BJ (cell line): ENCODE data around the gene GPRIN3. TPM values are rescaled to one million over a fixed set of nuclear protein-coding genes. Genes with fewer than 3 reads are reported as not detected.

Experiments
- CTCF ChIA-PET: fragments of 350-600 bp; formaldehyde crosslinking; extraction: SDS; loops from one replicate; lab custom pipeline; 2021; ENCODE audit warnings: antibody characterized with exemption, inconsistent platforms; lab: Yijun Ruan, JAX
- POLR2A ChIA-PET: fragments of 300-600 bp; sonication (Branson Sonifier 250); formaldehyde crosslinking; extraction: SDS; loops from one replicate; lab custom pipeline; 2021; ENCODE audit warnings: antibody characterized with exemption; lab: Charles Lee
- DNase-seq: peaks from one replicate; pipeline ENCODE4 v3.0.0-alpha.2; 2011; ENCODE audit warnings: low read depth
- H3K27me3 ChIP-seq: 2 replicates; pipeline ENCODE4 v1.6.0; 2011; ENCODE audit warnings: low read length; ENCODE audit not compliant: control insufficient read depth, insufficient read depth
- H3K36me3 ChIP-seq: 2 replicates; pipeline ENCODE4 v1.5.1; 2011; ENCODE audit warnings: low read length; ENCODE audit not compliant: control insufficient read depth, insufficient read depth
- H3K4me3 ChIP-seq: 2 replicates; pipeline ENCODE4 v1.5.1; 2011; ENCODE audit warnings: low read depth, mild to moderate bottlenecking, control low read depth, low read length
- CTCF ChIP-seq: IDR thresholded peaks from 2 replicates; pipeline ENCODE4 v1.5.1; 2011; ENCODE audit warnings: low read depth, mild to moderate bottlenecking, control low read depth, inconsistent platforms, low read length, moderate library complexity; ENCODE audit not compliant: insufficient read depth
- polyA plus RNA-seq: library from polyadenylated mRNA; depleted of rRNA; stranded (reverse); fragments of >200 nt; gene quantifications from 2 replicates; pipeline ENCODE4 v1.2.3, GENCODE V29; 2011

The GPRIN3 gene
- polyA plus RNA-seq, 1 experiment = not detected

GRCh38 chr4:89303177-89303576 is 4.4 kb downstream of the GPRIN3 start:
- H3K4me3 ChIP-seq = no peak overlapping the region
- H3K27me3 ChIP-seq = peaks cover 11% of the 10 kb centered on the region
- CTCF ChIA-PET = no interaction called here
- TF ChIP-seq CTCF = no peak
- no peak for DNase-seq
- POLR2A ChIA-PET = no interaction called here
- no peaks in the 10 kb centered on the region for H3K36me3 ChIP-seq

- Histone ChIP-seq H3K4me3 (no peak overlapping the region), H3K27me3 (peaks cover 5% of the 10 kb centered on the region; the same call in 1 of the 2 replicates), H3K36me3 (no peaks in the 10 kb centered on the region)
- no peak for TF ChIP-seq CTCF
- CTCF ChIA-PET = interaction anchor here (0.7 kb wide), 1 partner anchor 136 kb away, joined by 4 read pairs; no protein-coding TSS in a partner anchor
- POLR2A ChIA-PET = no interaction called here
- no peak for DNase-seq
Observed at GRCh38 chr4:89301902-89302301, 5.7 kb downstream of the GPRIN3 start.

GRCh38 chr4:89301003-89301402 is 6.6 kb downstream of the GPRIN3 start:
- Histone ChIP-seq H3K27me3 (0 out of 2 replicates have a peak, but pooled peaks cover 2% of the 10 kb centered on the region), H3K36me3 (no peaks in the 10 kb centered on the region), H3K4me3 (no peak overlapping the region)
- no peak for TF ChIP-seq CTCF
- CTCF ChIA-PET = interaction anchor here (0.9 kb wide), 1 partner anchor 13 kb away, joined by 3 read pairs; no protein-coding TSS in a partner anchor
- DNase-seq = no peak
- POLR2A ChIA-PET = no interaction called here

- CTCF ChIA-PET = interaction anchor here (0.6 to 0.9 kb wide), 2 partner anchors 13 to 170 kb away, joined by 3 read pairs; no protein-coding TSS in a partner anchor
- Histone ChIP-seq H3K36me3 (no peaks in the 10 kb centered on the region), H3K27me3 (0 out of 2 replicates have a peak, but pooled peaks cover 2% of the 10 kb centered on the region), H3K4me3 (no peak overlapping the region)
- no peak for DNase-seq
- POLR2A ChIA-PET = no interaction called here
- no peak for TF ChIP-seq CTCF
Observed at GRCh38 chr4:89300499-89300898, 7.1 kb downstream of the GPRIN3 start.

GRCh38 chr4:89300060-89300459 is 7.5 kb downstream of the GPRIN3 start:
- Histone ChIP-seq H3K36me3 (no peaks in the 10 kb centered on the region), H3K27me3 (0 out of 2 replicates have a peak, but pooled peaks cover 1% of the 10 kb centered on the region), H3K4me3 (no peak overlapping the region)
- POLR2A ChIA-PET = no interaction called here
- CTCF ChIA-PET = interaction anchor here (0.6 to 0.9 kb wide), 2 partner anchors 14 to 171 kb away, joined by 3 read pairs; no protein-coding TSS in a partner anchor
- no peak for DNase-seq
- TF ChIP-seq CTCF = no peak
